ENCODE results near the gene CHRM1.
"Not testable (repeated sequence)": the region's sequence is repeated elsewhere in the genome, so short reads cannot be mapped to it uniquely, and the experiment has no call there.

Gene CHRM1

GRCh38 chr11:62874851-62875250 is 46.3 kb downstream of the CHRM1 start:
- DNase-seq: no peak

- no peak for DNase-seq
Observed at GRCh38 chr11:62865635-62866034, 55.5 kb downstream of the CHRM1 start.

GRCh38 chr11:62863687-62864335 is 57.4 kb downstream of the CHRM1 start:
- no peak for DNase-seq

GRCh38 chr11:62861564-62862192 is 59.5 kb downstream of the CHRM1 start:
- DNase-seq: not testable (repeated sequence)

GRCh38 chr11:62860835-62861563 is 60.2 kb downstream of the CHRM1 start:
- no peak for DNase-seq

- DNase-seq: not testable (repeated sequence)
Observed at GRCh38 chr11:62859281-62859703, 61.9 kb downstream of the CHRM1 start.
